ENCODE data around the gene LAMA4.
A peak's percentile ranks its signal among the peaks of the same experiment; 100 is the strongest.
"Not testable (repeated sequence)": the region's sequence is repeated elsewhere in the genome, so short reads cannot be mapped to it uniquely, and the experiment has no call there.

LAMA4 gene

DNA sequence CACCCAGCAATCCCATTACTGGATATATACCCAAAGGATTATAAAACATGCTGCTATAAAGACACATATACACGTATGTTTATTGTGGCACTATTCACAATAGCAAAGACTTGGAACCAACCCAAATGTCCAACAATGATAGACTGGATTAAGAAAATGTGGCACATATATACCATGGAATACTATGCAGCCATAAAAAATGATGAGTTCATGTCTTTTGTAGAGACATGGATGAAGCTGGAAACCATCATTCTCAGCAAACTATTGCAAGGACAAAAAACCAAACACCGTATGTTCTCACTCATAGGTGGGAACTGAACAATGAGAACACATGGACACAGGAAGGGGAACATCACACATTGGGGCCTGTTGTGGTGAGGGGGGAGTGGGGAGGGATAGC lies 148.3 kb downstream of the LAMA4 start:
- Histone ChIP-seq H3K4me1 (ENCODE audit: control insufficient read depth in 1 of 2, insufficient read depth in 2 of 2, low read length in 2 of 2) (peaks cover 0 to 12% of the 10 kb centered on the region in 2 donors), H3K36me3 (ENCODE audit: control insufficient read depth in 1 of 2, insufficient read depth in 2 of 2, low read length in 2 of 2) (peaks cover 11 to 21% of the 10 kb centered on the region in 2 donors)
- H3K27me3 ChIP-seq (ENCODE audit: low read depth, low read length); H3K9me3 ChIP-seq (ENCODE audit: control insufficient read depth in 1 of 2, low read length in 2 of 2); H3K4me3 ChIP-seq (ENCODE audit: low read depth in 1 of 2, low read length in 2 of 2); H3K27ac ChIP-seq (ENCODE audit: low read length): not testable (repeated sequence)

DNA sequence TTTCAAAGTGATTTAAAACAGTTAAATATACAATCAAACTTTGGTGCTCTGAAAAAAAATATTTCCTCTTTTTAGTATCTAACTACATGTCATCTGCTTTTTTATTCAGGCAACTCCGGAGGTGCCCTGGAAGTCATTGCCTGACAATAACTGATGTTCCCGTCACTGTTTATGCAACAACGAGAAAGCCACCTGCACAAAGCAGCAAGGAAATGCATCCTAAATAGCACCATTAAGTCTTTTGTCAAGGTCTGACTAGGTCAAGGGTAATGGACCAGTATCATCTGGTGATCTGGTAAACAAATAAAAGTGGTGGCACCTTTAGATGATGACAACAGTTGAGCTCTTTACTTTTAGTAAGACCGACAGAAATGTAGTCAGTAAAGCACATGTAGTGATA lies 153.8 kb downstream of the LAMA4 start:
- Histone ChIP-seq H3K9me3 (ENCODE audit: control insufficient read depth in 1 of 2, low read length in 2 of 2) (no peaks in the 10 kb centered on the region), H3K4me1 (ENCODE audit: control insufficient read depth in 1 of 2, insufficient read depth in 2 of 2, low read length in 2 of 2) (no peaks in the 10 kb centered on the region), H3K27me3 (ENCODE audit: low read depth, low read length) (no peaks in the 10 kb centered on the region), H3K4me3 (ENCODE audit: low read depth in 1 of 2, low read length in 2 of 2) (no peak overlapping the region), H3K36me3 (ENCODE audit: control insufficient read depth in 1 of 2, insufficient read depth in 2 of 2, low read length in 2 of 2) (peaks cover 6 to 9% of the 10 kb centered on the region in 2 donors), H3K27ac (ENCODE audit: low read length) (no peak overlapping the region)

DNA sequence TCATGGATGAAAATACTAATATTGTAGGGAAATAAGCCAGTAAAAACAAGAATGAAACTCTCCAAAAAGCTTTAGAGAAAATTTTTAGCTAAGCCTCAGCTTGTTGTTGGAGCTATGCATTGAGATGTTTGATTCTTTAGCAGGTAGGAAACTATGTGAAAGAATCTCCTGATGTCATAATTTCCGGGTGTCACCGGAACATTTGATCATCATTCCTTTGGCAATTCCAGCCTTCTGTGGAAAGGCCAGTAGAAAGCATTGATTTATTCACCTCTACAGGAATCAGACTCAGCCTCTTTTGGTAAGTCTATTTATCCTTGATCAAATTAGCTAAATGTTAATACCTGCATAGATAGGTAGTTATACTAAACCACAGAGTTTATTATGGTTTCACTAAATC lies 157.5 kb downstream of the LAMA4 start:
- no peaks in the 10 kb centered on the region for H3K4me1 ChIP-seq (ENCODE audit: control insufficient read depth in 1 of 2, insufficient read depth in 2 of 2, low read length in 2 of 2)
- H3K27me3 ChIP-seq (ENCODE audit: low read depth, low read length) = no peaks in the 10 kb centered on the region
- no peaks in the 10 kb centered on the region for H3K9me3 ChIP-seq (ENCODE audit: control insufficient read depth in 1 of 2, low read length in 2 of 2)
- H3K36me3 ChIP-seq (ENCODE audit: control insufficient read depth in 1 of 2, insufficient read depth in 2 of 2, low read length in 2 of 2) = peaks cover 6 to 9% of the 10 kb centered on the region in 2 donors
- no peak overlapping the region for H3K27ac ChIP-seq (ENCODE audit: low read length)
- no peak overlapping the region for H3K4me3 ChIP-seq (ENCODE audit: low read depth in 1 of 2, low read length in 2 of 2)

DNA sequence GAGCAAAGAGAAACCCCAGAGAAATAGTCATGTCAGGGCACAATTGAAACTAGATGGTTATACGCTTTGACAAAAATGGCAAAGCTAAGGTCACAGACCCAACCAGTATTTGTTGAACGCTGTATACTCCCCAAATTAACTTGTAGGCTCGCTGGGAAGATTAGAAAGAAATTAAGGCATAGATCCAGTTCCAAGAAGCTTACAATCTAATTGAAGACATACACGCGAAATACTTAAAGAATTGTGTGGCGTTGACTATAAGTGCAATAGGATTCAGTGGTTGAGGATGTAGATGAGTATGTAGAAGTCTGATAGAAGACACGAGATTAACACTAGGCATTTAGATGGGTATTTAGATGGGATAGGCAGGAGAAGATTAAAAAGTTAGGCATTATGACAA lies 166.5 kb downstream of the LAMA4 start:
- Histone ChIP-seq H3K27ac (ENCODE audit: low read length) (peak overlapping the region; percentile 89), H3K27me3 (ENCODE audit: low read depth, low read length) (no peaks in the 10 kb centered on the region), H3K4me1 (ENCODE audit: control insufficient read depth in 1 of 2, insufficient read depth in 2 of 2, low read length in 2 of 2) (peaks cover 5 to 14% of the 10 kb centered on the region in 2 donors), H3K4me3 (ENCODE audit: low read depth in 1 of 2, low read length in 2 of 2) (peak overlapping the region; percentile 86 to 96), H3K36me3 (ENCODE audit: control insufficient read depth in 1 of 2, insufficient read depth in 2 of 2, low read length in 2 of 2) (peaks cover 0 to 10% of the 10 kb centered on the region in 2 donors), H3K9me3 (ENCODE audit: control insufficient read depth in 1 of 2, low read length in 2 of 2) (no peaks in the 10 kb centered on the region)

DNA sequence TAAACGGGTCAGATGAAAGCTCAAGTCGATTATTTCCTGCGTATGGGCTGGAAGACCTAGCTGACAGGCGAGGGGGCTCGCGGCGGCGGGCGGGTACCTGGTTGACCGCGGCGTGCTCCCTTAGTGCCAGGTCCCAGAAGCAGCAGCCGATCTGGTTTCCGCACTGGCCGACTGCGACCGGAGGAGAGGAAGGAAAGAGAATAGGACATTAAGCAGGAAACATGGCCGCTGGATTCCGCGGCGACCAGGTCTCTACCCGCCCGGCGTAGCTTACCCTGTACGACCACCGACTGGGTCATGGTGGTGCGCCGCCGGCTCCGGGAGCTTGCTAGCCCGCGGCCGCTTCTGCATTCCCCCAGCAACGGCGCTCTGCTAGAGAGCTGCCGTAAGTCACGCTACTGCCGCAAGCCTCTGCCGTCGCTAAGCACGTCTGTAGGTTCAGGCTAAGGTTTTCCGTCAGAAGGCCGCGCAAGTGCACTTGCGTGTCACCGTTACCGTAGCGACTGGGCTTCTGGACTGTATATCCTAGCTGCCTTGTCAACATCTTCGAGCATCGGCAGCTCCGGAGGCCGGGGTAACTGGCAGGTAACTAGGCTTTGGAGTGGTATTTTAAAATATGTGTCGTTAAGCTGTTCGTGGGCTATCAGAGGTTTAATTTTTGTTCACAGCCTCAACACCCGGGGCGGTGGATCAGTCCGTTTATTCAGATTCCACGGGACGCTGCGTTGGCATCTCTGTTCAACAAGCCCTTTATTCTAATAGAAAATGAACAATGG lies 167.0 kb downstream of the LAMA4 start, which contains the start of the genes FAM229B and TUBE1:
FAM229B (plus strand) TSS at position 456 of the 776 bp plus-strand sequence. CDS start 11,693 bp downstream, outside the sequence.
TUBE1 (minus strand) TSS at position 347 of the 776 bp plus-strand sequence; CDS start at position 299, 48 bp downstream.
- no peaks in the 10 kb centered on the region for H3K9me3 ChIP-seq (ENCODE audit: control insufficient read depth in 1 of 2, low read length in 2 of 2)
- no peaks in the 10 kb centered on the region for H3K27me3 ChIP-seq (ENCODE audit: low read depth, low read length)
- H3K36me3 ChIP-seq (ENCODE audit: control insufficient read depth in 1 of 2, insufficient read depth in 2 of 2, low read length in 2 of 2) = peaks cover 0 to 10% of the 10 kb centered on the region in 2 donors
- H3K4me1 ChIP-seq (ENCODE audit: control insufficient read depth in 1 of 2, insufficient read depth in 2 of 2, low read length in 2 of 2) = peaks cover 5 to 14% of the 10 kb centered on the region in 2 donors
- H3K4me3 ChIP-seq (ENCODE audit: low read depth in 1 of 2, low read length in 2 of 2) = peak within 1 kb of the TSS; percentile 86 to 96
- peak within 1 kb of the TSS; percentile 89 for H3K27ac ChIP-seq (ENCODE audit: low read length)

DNA sequence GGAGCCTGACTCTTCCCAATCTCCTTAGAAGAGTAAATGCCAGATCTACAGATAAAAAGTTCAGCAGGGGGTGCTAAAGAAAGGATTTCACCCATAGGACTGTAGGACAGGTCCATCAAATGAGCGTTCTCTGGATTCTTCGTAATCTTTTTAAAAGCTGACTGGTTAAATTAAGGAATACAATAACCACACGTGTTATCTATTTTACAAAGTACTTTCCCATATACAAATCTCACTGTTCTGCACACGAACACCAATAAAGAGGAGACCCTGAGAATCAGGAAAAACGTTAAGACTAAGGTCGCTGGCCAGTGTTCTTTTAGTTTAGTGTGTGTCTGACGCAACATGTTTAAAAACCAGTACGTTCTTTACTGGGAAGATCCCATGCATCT lies 167.6 kb downstream of the LAMA4 start:
- H3K4me3 ChIP-seq (ENCODE audit: low read depth in 1 of 2, low read length in 2 of 2) = peak overlapping the region; percentile 86 to 96
- peaks cover 0 to 10% of the 10 kb centered on the region in 2 donors for H3K36me3 ChIP-seq (ENCODE audit: control insufficient read depth in 1 of 2, insufficient read depth in 2 of 2, low read length in 2 of 2)
- peaks cover 5 to 14% of the 10 kb centered on the region in 2 donors for H3K4me1 ChIP-seq (ENCODE audit: control insufficient read depth in 1 of 2, insufficient read depth in 2 of 2, low read length in 2 of 2)
- H3K27ac ChIP-seq (ENCODE audit: low read length) = peak overlapping the region; percentile 89
- no peaks in the 10 kb centered on the region for H3K27me3 ChIP-seq (ENCODE audit: low read depth, low read length)
- no peaks in the 10 kb centered on the region for H3K9me3 ChIP-seq (ENCODE audit: control insufficient read depth in 1 of 2, low read length in 2 of 2)

DNA sequence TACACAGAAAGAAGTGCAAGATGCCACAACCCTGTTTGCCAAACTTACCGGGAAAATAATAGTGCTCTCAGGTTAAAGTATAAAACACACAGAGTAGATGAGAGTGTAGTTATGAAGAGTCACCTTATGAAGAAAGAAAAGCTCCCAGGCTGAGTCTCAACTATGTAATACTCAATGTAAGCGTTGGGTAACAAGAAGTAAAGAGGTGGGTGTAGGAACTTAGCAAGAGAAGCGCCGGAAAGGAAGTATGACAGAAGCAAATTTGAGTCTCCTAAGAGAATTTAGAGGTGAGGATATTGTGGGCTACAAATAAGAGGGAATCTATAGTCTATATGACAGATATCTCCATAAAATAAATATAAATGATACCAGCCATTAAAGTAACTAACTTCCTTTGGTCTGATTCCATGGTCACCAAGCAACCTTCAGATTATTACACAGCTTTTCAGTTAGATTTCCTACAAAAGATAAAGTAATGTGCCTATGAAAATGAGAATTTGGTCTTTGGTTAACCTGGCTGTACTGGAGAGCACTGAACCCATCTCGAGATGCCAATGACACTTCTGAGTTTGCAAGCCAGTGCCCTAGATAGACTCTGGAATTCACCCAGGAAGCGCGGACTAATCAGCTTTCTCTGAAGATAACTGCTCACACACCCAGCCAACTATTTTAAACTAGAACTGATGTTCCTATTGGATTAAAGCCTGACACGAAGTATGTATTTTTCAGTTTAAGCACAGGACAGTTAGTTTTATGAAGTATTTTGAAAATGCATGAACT lies 168.9 kb downstream of the LAMA4 start:
- Histone ChIP-seq H3K27ac (ENCODE audit: low read length) (no peak overlapping the region), H3K4me3 (ENCODE audit: low read depth in 1 of 2, low read length in 2 of 2) (peak overlapping the region in 1 of 2 donors; percentile 19), H3K4me1 (ENCODE audit: control insufficient read depth in 1 of 2, insufficient read depth in 2 of 2, low read length in 2 of 2) (peaks cover 5 to 14% of the 10 kb centered on the region in 2 donors), H3K27me3 (ENCODE audit: low read depth, low read length) (no peaks in the 10 kb centered on the region), H3K9me3 (ENCODE audit: control insufficient read depth in 1 of 2, low read length in 2 of 2) (no peaks in the 10 kb centered on the region), H3K36me3 (ENCODE audit: control insufficient read depth in 1 of 2, insufficient read depth in 2 of 2, low read length in 2 of 2) (peaks cover 0 to 10% of the 10 kb centered on the region in 2 donors)

DNA sequence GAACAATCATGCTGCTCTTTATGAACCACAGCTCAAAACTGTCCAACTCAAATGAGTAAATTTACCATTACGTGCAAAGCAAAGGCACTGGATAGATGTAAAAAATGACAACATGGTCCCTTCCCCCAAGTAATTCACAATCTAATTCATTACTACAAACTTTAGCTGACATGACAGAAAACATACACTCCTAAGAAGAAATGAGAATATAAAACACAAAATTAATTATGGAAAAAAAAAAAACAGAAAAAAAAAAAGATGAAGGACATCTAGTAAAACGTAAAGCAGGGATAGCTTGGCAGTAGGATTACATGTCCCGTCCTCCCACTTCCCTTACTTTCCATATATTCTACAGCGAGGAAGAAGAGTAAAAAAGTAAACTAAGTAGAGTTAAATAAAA lies 172.8 kb downstream of the LAMA4 start:
- Histone ChIP-seq H3K4me1 (ENCODE audit: control insufficient read depth in 1 of 2, insufficient read depth in 2 of 2, low read length in 2 of 2) (peaks cover 5 to 8% of the 10 kb centered on the region in 2 donors), H3K27ac (ENCODE audit: low read length) (no peak overlapping the region), H3K9me3 (ENCODE audit: control insufficient read depth in 1 of 2, low read length in 2 of 2) (no peaks in the 10 kb centered on the region), H3K36me3 (ENCODE audit: control insufficient read depth in 1 of 2, insufficient read depth in 2 of 2, low read length in 2 of 2) (peaks cover 14 to 19% of the 10 kb centered on the region in 2 donors), H3K27me3 (ENCODE audit: low read depth, low read length) (no peaks in the 10 kb centered on the region), H3K4me3 (ENCODE audit: low read depth in 1 of 2, low read length in 2 of 2) (no peak overlapping the region)

DNA sequence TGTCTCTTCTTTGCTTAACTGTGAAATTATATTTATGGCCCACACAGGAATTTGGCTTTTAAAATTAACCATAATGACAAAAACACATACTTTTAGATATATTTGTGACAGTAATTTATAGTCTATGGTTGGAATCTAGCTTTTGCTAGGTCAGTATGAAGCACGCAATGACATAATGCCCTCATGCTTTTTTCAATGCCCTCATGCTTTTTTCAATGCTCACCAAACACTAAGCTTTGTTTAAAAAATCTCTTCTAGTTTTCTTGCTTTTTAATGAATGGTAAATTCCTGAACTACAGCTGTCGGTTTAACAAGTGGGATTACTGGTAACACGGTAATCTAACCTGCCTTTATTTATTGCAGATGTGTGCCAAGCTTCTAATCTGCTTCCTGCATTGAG lies 187.8 kb downstream of the LAMA4 start:
- Histone ChIP-seq H3K9me3 (ENCODE audit: control insufficient read depth in 1 of 2, low read length in 2 of 2) (no peaks in the 10 kb centered on the region), H3K36me3 (ENCODE audit: control insufficient read depth in 1 of 2, insufficient read depth in 2 of 2, low read length in 2 of 2) (peaks cover 10 to 15% of the 10 kb centered on the region in 2 donors), H3K4me3 (ENCODE audit: low read depth in 1 of 2, low read length in 2 of 2) (no peak overlapping the region), H3K27me3 (ENCODE audit: low read depth, low read length) (no peaks in the 10 kb centered on the region), H3K27ac (ENCODE audit: low read length) (no peak overlapping the region), H3K4me1 (ENCODE audit: control insufficient read depth in 1 of 2, insufficient read depth in 2 of 2, low read length in 2 of 2) (no peaks in the 10 kb centered on the region)

DNA sequence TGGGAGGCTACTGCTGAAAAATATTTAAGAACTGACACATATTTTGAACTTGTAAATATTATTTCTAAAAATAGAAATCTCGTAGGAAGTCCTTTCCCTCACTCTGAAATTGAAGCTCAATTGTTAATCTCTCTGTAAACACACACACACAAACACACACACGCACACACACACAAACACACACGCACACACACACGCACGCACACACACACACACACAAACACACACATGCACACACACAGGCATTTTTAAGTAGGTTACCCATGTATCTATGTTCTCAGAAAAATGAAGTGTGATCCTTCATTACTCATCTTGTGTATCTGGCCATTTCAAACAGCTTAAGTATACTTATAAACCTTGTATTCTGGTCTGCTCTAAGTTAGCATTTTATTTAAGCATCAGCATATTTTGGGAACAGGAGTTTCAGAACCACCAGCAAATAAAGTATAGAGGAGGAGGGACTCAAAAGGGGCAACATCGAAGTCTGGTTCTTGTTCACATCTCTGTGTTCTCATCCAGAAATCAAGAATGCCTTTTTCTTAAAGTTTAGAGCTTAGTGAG lies 188.9 kb downstream of the LAMA4 start:
- H3K4me1 ChIP-seq (ENCODE audit: control insufficient read depth in 1 of 2, insufficient read depth in 2 of 2, low read length in 2 of 2) = no peaks in the 10 kb centered on the region
- H3K36me3 ChIP-seq (ENCODE audit: control insufficient read depth in 1 of 2, insufficient read depth in 2 of 2, low read length in 2 of 2) = peaks cover 3 to 8% of the 10 kb centered on the region in 2 donors
- H3K27ac ChIP-seq (ENCODE audit: low read length) = no peak overlapping the region
- no peaks in the 10 kb centered on the region for H3K27me3 ChIP-seq (ENCODE audit: low read depth, low read length)
- no peak overlapping the region for H3K4me3 ChIP-seq (ENCODE audit: low read depth in 1 of 2, low read length in 2 of 2)
- H3K9me3 ChIP-seq (ENCODE audit: control insufficient read depth in 1 of 2, low read length in 2 of 2) = no peaks in the 10 kb centered on the region

DNA sequence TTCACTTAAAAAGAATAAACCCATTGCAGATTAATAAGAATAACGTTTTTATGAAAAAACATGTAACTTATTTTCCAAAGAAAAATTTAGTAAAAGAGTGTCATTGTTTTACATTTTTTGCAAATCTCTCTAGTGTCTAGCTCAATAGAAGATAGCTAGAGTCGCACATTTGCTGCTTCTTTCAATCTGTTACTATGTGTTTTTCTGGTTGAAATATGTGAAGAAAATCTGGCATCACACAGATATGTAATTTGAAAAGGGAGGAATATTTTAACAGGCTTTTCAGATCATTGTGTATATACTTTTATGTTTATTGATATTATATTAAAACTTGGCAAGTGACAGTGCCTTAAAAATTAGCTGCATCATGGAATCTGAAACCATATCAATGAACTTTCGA lies 191.4 kb downstream of the LAMA4 start:
- Histone ChIP-seq H3K9me3 (ENCODE audit: control insufficient read depth in 1 of 2, low read length in 2 of 2) (no peaks in the 10 kb centered on the region), H3K27me3 (ENCODE audit: low read depth, low read length) (no peaks in the 10 kb centered on the region), H3K4me3 (ENCODE audit: low read depth in 1 of 2, low read length in 2 of 2) (no peak overlapping the region), H3K27ac (ENCODE audit: low read length) (no peak overlapping the region), H3K36me3 (ENCODE audit: control insufficient read depth in 1 of 2, insufficient read depth in 2 of 2, low read length in 2 of 2) (no peaks in the 10 kb centered on the region), H3K4me1 (ENCODE audit: control insufficient read depth in 1 of 2, insufficient read depth in 2 of 2, low read length in 2 of 2) (no peaks in the 10 kb centered on the region)
